ENCODE measurements around the gene SFXN4.
"Not testable (repeated sequence)": the region's sequence is repeated elsewhere in the genome, so short reads cannot be mapped to it uniquely, and the experiment has no call there.

Gene SFXN4

GRCh38 chr10:119190353-119190752, 24.8 kb upstream of the SFXN4 start:
- no peak for DNase-seq

- DNase-seq: no peak
Measured at GRCh38 chr10:119189811-119190282, 24.3 kb upstream of the SFXN4 start.

GRCh38 chr10:119183664-119184412, 18.3 kb upstream of the SFXN4 start:
- DNase-seq: no peak

GRCh38 chr10:119180850-119181400, 15.4 kb upstream of the SFXN4 start:
- DNase-seq: not testable (repeated sequence)

- DNase-seq: peak; percentile 80 to 85
Measured at GRCh38 chr10:119178372-119179119, 13.0 kb upstream of the SFXN4 start, which contains the start of gene PRDX3. TSS of gene PRDX3 (minus strand) at chr10:119178812. CDS start at chr10:119178790, 22 bp downstream.

GRCh38 chr10:119177708-119178371, 12.3 kb upstream of the SFXN4 start:
- no peak for DNase-seq

GRCh38 chr10:119176166-119176565, 10.7 kb upstream of the SFXN4 start:
- no peak for DNase-seq

- no peak for DNase-seq
Measured at GRCh38 chr10:119174109-119174508, 8.6 kb upstream of the SFXN4 start.

GRCh38 chr10:119167041-119167440, 1.5 kb upstream of the SFXN4 start:
- DNase-seq: no peak

- DNase-seq: no peak
Measured at GRCh38 chr10:119166564-119166963, 1.1 kb upstream of the SFXN4 start.

GRCh38 chr10:119166118-119166500, 595 bp upstream of the SFXN4 start:
- DNase-seq: no peak

GRCh38 chr10:119162452-119163092, 2.9 kb downstream of the SFXN4 start:
- no peak for DNase-seq

GRCh38 chr10:119161680-119162451, 3.6 kb downstream of the SFXN4 start:
- no peak for DNase-seq

- DNase-seq: no peak
Measured at GRCh38 chr10:119159332-119159731, 6.2 kb downstream of the SFXN4 start.

GRCh38 chr10:119153661-119154060, 11.9 kb downstream of the SFXN4 start:
- DNase-seq: no peak

- DNase-seq: no peak
Measured at GRCh38 chr10:119153041-119153440, 12.5 kb downstream of the SFXN4 start.

GRCh38 chr10:119151601-119152000, 13.9 kb downstream of the SFXN4 start:
- DNase-seq: not testable (repeated sequence)

- DNase-seq: no peak
Measured at GRCh38 chr10:119149729-119150128, 15.8 kb downstream of the SFXN4 start.

- DNase-seq: no peak
Measured at GRCh38 chr10:119149157-119149556, 16.4 kb downstream of the SFXN4 start.

- no peak for DNase-seq
Measured at GRCh38 chr10:119143657-119144056, 21.9 kb downstream of the SFXN4 start.

- no peak for DNase-seq
Measured at GRCh38 chr10:119140603-119141245, 24.8 kb downstream of the SFXN4 start.
